Measurements from ENCODE around the gene LYPD5. TPM values are rescaled to one million over a fixed set of nuclear protein-coding genes. Genes with fewer than 3 reads are reported as not detected.

The LYPD5 gene
- polyA plus RNA-seq, 1 donor from 2014 or later, result not detected

DNA sequence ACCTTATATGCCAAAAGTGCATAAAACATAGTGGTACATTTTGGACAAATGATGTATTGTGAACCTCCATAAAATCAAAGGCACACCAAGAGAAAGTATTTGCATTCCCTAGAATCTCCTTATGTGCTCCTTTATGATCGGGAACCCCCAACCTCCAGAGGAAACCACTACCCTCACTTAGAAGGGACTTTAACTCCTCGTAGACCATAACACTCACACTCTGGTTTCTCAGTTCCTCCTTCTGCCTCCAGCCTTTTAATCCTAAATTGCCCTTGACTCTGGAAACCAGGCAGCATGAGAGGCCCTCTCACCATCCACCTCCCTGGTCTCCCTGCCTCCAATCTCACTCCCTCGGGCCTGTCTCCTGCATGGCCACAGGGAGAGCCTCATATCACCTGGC is 11.7 kb downstream of the LYPD5 start:
- peaks cover 6% of the 10 kb centered on the region for H3K27me3 ChIP-seq (ENCODE audit: insufficient read depth, low read depth, low read length)
- H3K4me3 ChIP-seq (ENCODE audit: low read length), result no peak overlapping the region
- no peaks in the 10 kb centered on the region for H3F3A ChIP-seq (ENCODE audit: insufficient read depth, low read length, poor library complexity, severe bottlenecking)
- H3K9ac ChIP-seq (ENCODE audit: low read length), result no peak overlapping the region
- TF ChIP-seq POLR2AphosphoS5 (IDR thresholded peaks at IDR 0.05) (no peak), EP300 (conservative IDR thresholded peaks at IDR 0.05; ENCODE audit: poor library complexity, severe bottlenecking) (no peak), REST (IDR thresholded peaks at IDR 0.05; ENCODE audit: borderline replicate concordance) (no peak), EZH2 (IDR thresholded peaks at IDR 0.05; ENCODE audit: borderline replicate concordance, insufficient read depth, low read length, poor library complexity, severe bottlenecking) (no peak), MXI1 (conservative IDR thresholded peaks at IDR 0.05; ENCODE audit: poor library complexity, severe bottlenecking) (no peak), TAF1 (IDR thresholded peaks at IDR 0.05; ENCODE audit: low read depth) (no peak), SMC3 (conservative IDR thresholded peaks at IDR 0.05; ENCODE audit: poor library complexity) (no peak), RAD21 (conservative IDR thresholded peaks at IDR 0.05) (no peak)
- TF ChIP-seq, protein P1, sequence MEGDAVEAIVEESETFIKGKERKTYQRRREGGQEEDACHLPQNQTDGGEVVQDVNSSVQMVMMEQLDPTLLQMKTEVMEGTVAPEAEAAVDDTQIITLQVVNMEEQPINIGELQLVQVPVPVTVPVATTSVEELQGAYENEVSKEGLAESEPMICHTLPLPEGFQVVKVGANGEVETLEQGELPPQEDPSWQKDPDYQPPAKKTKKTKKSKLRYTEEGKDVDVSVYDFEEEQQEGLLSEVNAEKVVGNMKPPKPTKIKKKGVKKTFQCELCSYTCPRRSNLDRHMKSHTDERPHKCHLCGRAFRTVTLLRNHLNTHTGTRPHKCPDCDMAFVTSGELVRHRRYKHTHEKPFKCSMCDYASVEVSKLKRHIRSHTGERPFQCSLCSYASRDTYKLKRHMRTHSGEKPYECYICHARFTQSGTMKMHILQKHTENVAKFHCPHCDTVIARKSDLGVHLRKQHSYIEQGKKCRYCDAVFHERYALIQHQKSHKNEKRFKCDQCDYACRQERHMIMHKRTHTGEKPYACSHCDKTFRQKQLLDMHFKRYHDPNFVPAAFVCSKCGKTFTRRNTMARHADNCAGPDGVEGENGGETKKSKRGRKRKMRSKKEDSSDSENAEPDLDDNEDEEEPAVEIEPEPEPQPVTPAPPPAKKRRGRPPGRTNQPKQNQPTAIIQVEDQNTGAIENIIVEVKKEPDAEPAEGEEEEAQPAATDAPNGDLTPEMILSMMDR (IDR thresholded peaks at IDR 0.05; ENCODE audit: poor library complexity, severe bottlenecking), result no peak
- no peaks in the 10 kb centered on the region for H3K36me3 ChIP-seq (ENCODE audit: insufficient read depth, low read length)
- no peak overlapping the region for H3K27ac ChIP-seq (ENCODE audit: low read length)
- H4K20me1 ChIP-seq (ENCODE audit: insufficient read depth), result no peaks in the 10 kb centered on the region
- H3K9me3 ChIP-seq (ENCODE audit: low read length), result no peaks in the 10 kb centered on the region
- no peak overlapping the region for H3K4me2 ChIP-seq (ENCODE audit: low read length)
- H3K79me2 ChIP-seq (replicated peaks; ENCODE audit: insufficient read depth, low read length), result no peaks in the 10 kb centered on the region
- no peaks in the 10 kb centered on the region for H3K9me2 ChIP-seq (ENCODE audit: insufficient read depth, low read length)
- no peak overlapping the region for H2AFZ ChIP-seq (ENCODE audit: low read depth, low read length)

- Histone ChIP-seq H3K27me3 (ENCODE audit: insufficient read depth, low read depth, low read length) (peaks cover 6% of the 10 kb centered on the region), H3K4me3 (ENCODE audit: low read length) (no peak overlapping the region), H4K20me1 (ENCODE audit: insufficient read depth) (no peaks in the 10 kb centered on the region), H3K9ac (ENCODE audit: low read length) (no peak overlapping the region), H3K9me3 (ENCODE audit: low read length) (no peaks in the 10 kb centered on the region), H3K9me2 (ENCODE audit: insufficient read depth, low read length) (no peaks in the 10 kb centered on the region), H3K27ac (ENCODE audit: low read length) (no peak overlapping the region), H3K36me3 (ENCODE audit: insufficient read depth, low read length) (no peaks in the 10 kb centered on the region), H3F3A (ENCODE audit: insufficient read depth, low read length, poor library complexity, severe bottlenecking) (no peaks in the 10 kb centered on the region), H3K4me2 (ENCODE audit: low read length) (no peak overlapping the region), H2AFZ (ENCODE audit: low read depth, low read length) (no peak overlapping the region), H3K79me2 (replicated peaks; ENCODE audit: insufficient read depth, low read length) (no peaks in the 10 kb centered on the region)
- TF ChIP-seq TAF1 (IDR thresholded peaks at IDR 0.05; ENCODE audit: low read depth), result no peak
- no peak for TF ChIP-seq MXI1 (conservative IDR thresholded peaks at IDR 0.05; ENCODE audit: poor library complexity, severe bottlenecking)
- no peak for TF ChIP-seq SMC3 (conservative IDR thresholded peaks at IDR 0.05; ENCODE audit: poor library complexity)
- TF ChIP-seq EP300 (conservative IDR thresholded peaks at IDR 0.05; ENCODE audit: poor library complexity, severe bottlenecking), result no peak
- TF ChIP-seq, protein P1 (IDR thresholded peaks at IDR 0.05; ENCODE audit: poor library complexity, severe bottlenecking), result no peak
- no peak for TF ChIP-seq POLR2AphosphoS5 (IDR thresholded peaks at IDR 0.05)
- TF ChIP-seq EZH2 (IDR thresholded peaks at IDR 0.05; ENCODE audit: borderline replicate concordance, insufficient read depth, low read length, poor library complexity, severe bottlenecking), result no peak
- TF ChIP-seq RAD21 (conservative IDR thresholded peaks at IDR 0.05), result no peak
- no peak for TF ChIP-seq REST (IDR thresholded peaks at IDR 0.05; ENCODE audit: borderline replicate concordance)
These were observed 13.2 kb downstream of the LYPD5 start for GRCh38 chr19:43789029-43789428.

All from neural cell (in vitro differentiated cells).